OCI-LY1 (cell line): Measurements from ENCODE around the gene SCD.

Source experiments
- EZH2 ChIP-seq: fragments of 200-600 bp; sonication (generic), shearing (Covaris generic); IDR thresholded peaks from 2 replicates; pipeline ENCODE4 v1.8.0; 2017; ENCODE audit warnings: borderline replicate concordance, mixed run types, mild to moderate bottlenecking, antibody characterized with exemption, low read length, moderate library complexity, mixed read lengths
- TF ChIP-seq, protein P1 (sequence below): fragments of 200-600 bp; sonication (generic), shearing (Covaris generic); IDR thresholded peaks from 2 replicates; pipeline ENCODE4 v1.5.1; 2017; ENCODE audit warnings: mild to moderate bottlenecking, antibody characterized with exemption, low read length, moderate library complexity, mixed read lengths

DNA sequence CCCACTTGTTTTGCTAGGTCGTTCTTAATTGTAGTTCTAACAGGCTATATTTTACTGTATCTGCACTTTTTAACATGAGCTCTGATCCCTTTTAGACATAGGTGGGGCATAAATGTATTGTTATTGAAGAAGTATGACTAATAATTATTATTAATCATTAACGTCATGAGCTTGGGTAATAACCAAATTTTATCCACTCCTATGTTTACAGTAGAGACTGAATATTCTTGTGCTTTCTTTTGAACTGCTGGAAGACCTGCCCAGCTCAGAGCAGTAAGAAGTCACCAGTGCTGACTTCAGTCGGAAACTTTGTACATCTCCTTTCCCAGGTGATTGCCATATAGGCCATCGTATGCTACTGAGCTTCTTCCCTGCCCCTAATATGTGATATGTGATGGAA lies 35.7 kb upstream of the SCD start:
- TF ChIP-seq, protein P1, sequence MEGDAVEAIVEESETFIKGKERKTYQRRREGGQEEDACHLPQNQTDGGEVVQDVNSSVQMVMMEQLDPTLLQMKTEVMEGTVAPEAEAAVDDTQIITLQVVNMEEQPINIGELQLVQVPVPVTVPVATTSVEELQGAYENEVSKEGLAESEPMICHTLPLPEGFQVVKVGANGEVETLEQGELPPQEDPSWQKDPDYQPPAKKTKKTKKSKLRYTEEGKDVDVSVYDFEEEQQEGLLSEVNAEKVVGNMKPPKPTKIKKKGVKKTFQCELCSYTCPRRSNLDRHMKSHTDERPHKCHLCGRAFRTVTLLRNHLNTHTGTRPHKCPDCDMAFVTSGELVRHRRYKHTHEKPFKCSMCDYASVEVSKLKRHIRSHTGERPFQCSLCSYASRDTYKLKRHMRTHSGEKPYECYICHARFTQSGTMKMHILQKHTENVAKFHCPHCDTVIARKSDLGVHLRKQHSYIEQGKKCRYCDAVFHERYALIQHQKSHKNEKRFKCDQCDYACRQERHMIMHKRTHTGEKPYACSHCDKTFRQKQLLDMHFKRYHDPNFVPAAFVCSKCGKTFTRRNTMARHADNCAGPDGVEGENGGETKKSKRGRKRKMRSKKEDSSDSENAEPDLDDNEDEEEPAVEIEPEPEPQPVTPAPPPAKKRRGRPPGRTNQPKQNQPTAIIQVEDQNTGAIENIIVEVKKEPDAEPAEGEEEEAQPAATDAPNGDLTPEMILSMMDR = no peak
- no peak for TF ChIP-seq EZH2
